Panc1 (cell line): ENCODE measurements around the gene MAP3K21.

Source experiments
- POLR2AphosphoS5 ChIP-seq: IDR thresholded peaks from 2 replicates; pipeline ENCODE4 v1.6.1; 2012; ENCODE audit warnings: mild to moderate bottlenecking, low read depth, low read length, moderate library complexity
- SIN3A ChIP-seq: IDR thresholded peaks from 2 replicates; pipeline ENCODE4 v1.6.1; 2012; ENCODE audit warnings: low read depth, mild to moderate bottlenecking, low read length, moderate library complexity, borderline replicate concordance; ENCODE audit not compliant: insufficient read depth
- TCF7L2 ChIP-seq: IDR thresholded peaks from 2 replicates; pipeline ENCODE4 v1.6.1; 2011; ENCODE audit warnings: mild to moderate bottlenecking, low read depth, low read length, inconsistent platforms
- TF ChIP-seq, protein P1 (sequence below): fragments of 450-650 bp; IDR thresholded peaks from 2 replicates; pipeline ENCODE4 v1.5.1; 2017; ENCODE audit warnings: mild to moderate bottlenecking
- TF ChIP-seq, protein P2 (sequence below), 2 experiments: IDR thresholded peaks; 2 replicates each; pipeline ENCODE4 v1.6.1; 2011 to 2012; ENCODE audit warnings: low read depth in 2 of 2, control low read depth in 1 of 2, low read length in 1 of 2, mild to moderate bottlenecking in 1 of 2, moderate library complexity in 1 of 2; ENCODE audit not compliant: insufficient read depth in 1 of 2

GRCh38 chr1:233410906-233411305 is 83.4 kb downstream of the MAP3K21 start:
- TF ChIP-seq, protein P1, sequence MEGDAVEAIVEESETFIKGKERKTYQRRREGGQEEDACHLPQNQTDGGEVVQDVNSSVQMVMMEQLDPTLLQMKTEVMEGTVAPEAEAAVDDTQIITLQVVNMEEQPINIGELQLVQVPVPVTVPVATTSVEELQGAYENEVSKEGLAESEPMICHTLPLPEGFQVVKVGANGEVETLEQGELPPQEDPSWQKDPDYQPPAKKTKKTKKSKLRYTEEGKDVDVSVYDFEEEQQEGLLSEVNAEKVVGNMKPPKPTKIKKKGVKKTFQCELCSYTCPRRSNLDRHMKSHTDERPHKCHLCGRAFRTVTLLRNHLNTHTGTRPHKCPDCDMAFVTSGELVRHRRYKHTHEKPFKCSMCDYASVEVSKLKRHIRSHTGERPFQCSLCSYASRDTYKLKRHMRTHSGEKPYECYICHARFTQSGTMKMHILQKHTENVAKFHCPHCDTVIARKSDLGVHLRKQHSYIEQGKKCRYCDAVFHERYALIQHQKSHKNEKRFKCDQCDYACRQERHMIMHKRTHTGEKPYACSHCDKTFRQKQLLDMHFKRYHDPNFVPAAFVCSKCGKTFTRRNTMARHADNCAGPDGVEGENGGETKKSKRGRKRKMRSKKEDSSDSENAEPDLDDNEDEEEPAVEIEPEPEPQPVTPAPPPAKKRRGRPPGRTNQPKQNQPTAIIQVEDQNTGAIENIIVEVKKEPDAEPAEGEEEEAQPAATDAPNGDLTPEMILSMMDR, result no peak
- TF ChIP-seq SIN3A, result no peak
- TF ChIP-seq POLR2AphosphoS5, result no peak
- TF ChIP-seq, protein P2, sequence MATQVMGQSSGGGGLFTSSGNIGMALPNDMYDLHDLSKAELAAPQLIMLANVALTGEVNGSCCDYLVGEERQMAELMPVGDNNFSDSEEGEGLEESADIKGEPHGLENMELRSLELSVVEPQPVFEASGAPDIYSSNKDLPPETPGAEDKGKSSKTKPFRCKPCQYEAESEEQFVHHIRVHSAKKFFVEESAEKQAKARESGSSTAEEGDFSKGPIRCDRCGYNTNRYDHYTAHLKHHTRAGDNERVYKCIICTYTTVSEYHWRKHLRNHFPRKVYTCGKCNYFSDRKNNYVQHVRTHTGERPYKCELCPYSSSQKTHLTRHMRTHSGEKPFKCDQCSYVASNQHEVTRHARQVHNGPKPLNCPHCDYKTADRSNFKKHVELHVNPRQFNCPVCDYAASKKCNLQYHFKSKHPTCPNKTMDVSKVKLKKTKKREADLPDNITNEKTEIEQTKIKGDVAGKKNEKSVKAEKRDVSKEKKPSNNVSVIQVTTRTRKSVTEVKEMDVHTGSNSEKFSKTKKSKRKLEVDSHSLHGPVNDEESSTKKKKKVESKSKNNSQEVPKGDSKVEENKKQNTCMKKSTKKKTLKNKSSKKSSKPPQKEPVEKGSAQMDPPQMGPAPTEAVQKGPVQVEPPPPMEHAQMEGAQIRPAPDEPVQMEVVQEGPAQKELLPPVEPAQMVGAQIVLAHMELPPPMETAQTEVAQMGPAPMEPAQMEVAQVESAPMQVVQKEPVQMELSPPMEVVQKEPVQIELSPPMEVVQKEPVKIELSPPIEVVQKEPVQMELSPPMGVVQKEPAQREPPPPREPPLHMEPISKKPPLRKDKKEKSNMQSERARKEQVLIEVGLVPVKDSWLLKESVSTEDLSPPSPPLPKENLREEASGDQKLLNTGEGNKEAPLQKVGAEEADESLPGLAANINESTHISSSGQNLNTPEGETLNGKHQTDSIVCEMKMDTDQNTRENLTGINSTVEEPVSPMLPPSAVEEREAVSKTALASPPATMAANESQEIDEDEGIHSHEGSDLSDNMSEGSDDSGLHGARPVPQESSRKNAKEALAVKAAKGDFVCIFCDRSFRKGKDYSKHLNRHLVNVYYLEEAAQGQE (IDR thresholded peaks at IDR 0.05; ENCODE audit: insufficient read depth in 1 of 2, low read depth in 2 of 2, low read length in 1 of 2), result no peak
- TF ChIP-seq TCF7L2, result no peak
